HepG2 (cell line): ENCODE data around the gene ZNF593OS. TPM values are rescaled to one million over a fixed set of nuclear protein-coding genes. Genes with fewer than 3 reads are reported as not detected.

ENCODE experiments used
- CEBPG ChIP-seq: IDR thresholded peaks from 2 replicates; pipeline ENCODE4 v1.6.1; 2016
- KAT8 ChIP-seq: IDR thresholded peaks from 2 replicates; pipeline ENCODE4 v1.6.1; 2016; ENCODE audit warnings: missing genetic modification reagents, missing compliant biosample characterization
- KDM5A ChIP-seq: fragments of 200-600 bp; sonication (generic); IDR thresholded peaks from 2 replicates; pipeline ENCODE4 v1.7.0; 2018; ENCODE audit warnings: antibody characterized with exemption, mild to moderate bottlenecking, low read length, borderline replicate concordance
- MATR3 ChIP-seq: sonication (generic); formaldehyde crosslinking; IDR thresholded peaks from 2 replicates; pipeline ENCODE4 v1.4.0; 2020; ENCODE audit warnings: missing genetic modification reagents
- MEIS2 ChIP-seq: sonication (generic); formaldehyde crosslinking; IDR thresholded peaks from 2 replicates; pipeline ENCODE4 v1.9.0; 2021; ENCODE audit warnings: mild to moderate bottlenecking, missing genetic modification reagents
- NR2C2 ChIP-seq: sonication (generic); formaldehyde crosslinking; IDR thresholded peaks from 2 replicates; pipeline ENCODE4 v1.4.0; 2020; ENCODE audit warnings: missing genetic modification reagents, mild to moderate bottlenecking, moderate library complexity, borderline replicate concordance
- U2AF1 ChIP-seq: fragments of 200-400 bp; formaldehyde crosslinking; optimal IDR thresholded peaks from 2 replicates; pipeline ENCODE3; 2017; ENCODE audit warnings: mild to moderate bottlenecking, low read depth, low read length
- ZFP41 ChIP-seq: sonication (generic); formaldehyde crosslinking; IDR thresholded peaks from 2 replicates; pipeline ENCODE4 v1.4.0; 2020; ENCODE audit warnings: mild to moderate bottlenecking, missing genetic modification reagents, borderline replicate concordance
- ZNF232 ChIP-seq: sonication (generic); formaldehyde crosslinking; IDR thresholded peaks from 2 replicates; pipeline ENCODE4 v1.4.0; 2020; ENCODE audit warnings: missing genetic modification reagents, borderline replicate concordance
- ZNF432 ChIP-seq: sonication (generic); formaldehyde crosslinking; IDR thresholded peaks from 2 replicates; pipeline ENCODE4 v1.5.0; 2020; ENCODE audit warnings: missing genetic modification reagents, mild to moderate bottlenecking, borderline replicate concordance
- ZNF605 ChIP-seq: sonication (generic); formaldehyde crosslinking; IDR thresholded peaks from 2 replicates; pipeline ENCODE4 v1.8.0; 2022; ENCODE audit warnings: mild to moderate bottlenecking, missing genetic modification reagents
- ZNF652 ChIP-seq: IDR thresholded peaks from 2 replicates; pipeline ENCODE4 v1.6.1; 2016; ENCODE audit warnings: low read depth, borderline replicate concordance
- ZNF749 ChIP-seq: sonication (generic); formaldehyde crosslinking; IDR thresholded peaks from 2 replicates; pipeline ENCODE4 v1.8.0; 2022; ENCODE audit warnings: mild to moderate bottlenecking, missing genetic modification reagents, moderate library complexity, borderline replicate concordance
- ZNF782 ChIP-seq: sonication (generic); formaldehyde crosslinking; IDR thresholded peaks from 2 replicates; pipeline ENCODE4 v1.4.0; 2020; ENCODE audit warnings: missing genetic modification reagents, mild to moderate bottlenecking, borderline replicate concordance
- polyA plus RNA-seq, 8 experiments: library from polyadenylated mRNA; depleted of rRNA in 3 of 8; stranded (reverse) in 7 of 8; unstranded in 1 of 8; fragments of >200 nt; fragmentation: Illumina TruSeq in 4 of 8; extraction: Trizol in 4 of 8; gene quantifications; 2 replicates each; pipeline versions ENCODE4 v1.2.1 to v1.2.3, GENCODE V29; 2011 to 2016; ENCODE audit warnings: low read depth in 4 of 8, missing spikeins in 1 of 8, mixed read lengths in 1 of 8; ENCODE audit not compliant: insufficient read depth in 1 of 8
- total RNA-seq, 5 experiments: library from RNA; depleted of rRNA; stranded (reverse); fragments of >200 nt; fragmentation: Illumina TruSeq; extraction: Trizol; gene quantifications; 2 replicates each; pipeline ENCODE4 v1.2.3, GENCODE V29; 2016; ENCODE audit warnings: low read depth in 1 of 5
- TF ChIP-seq, protein P1 (sequence below): sonication (generic); formaldehyde crosslinking; IDR thresholded peaks from 2 replicates; pipeline ENCODE4 v1.5.0; 2020; ENCODE audit warnings: mild to moderate bottlenecking, missing genetic modification reagents, borderline replicate concordance
- TF ChIP-seq, protein P2 (sequence below): sonication (generic); formaldehyde crosslinking; IDR thresholded peaks from 2 replicates; pipeline ENCODE4 v1.5.1; 2020; ENCODE audit warnings: mild to moderate bottlenecking, missing genetic modification reagents, moderate library complexity

The ZNF593OS gene
- total and polyA plus RNA-seq, 2 of the 13 experiments (the other 11 are each of a cell fraction or from before 2014, with no cell fraction given): not detected

DNA sequence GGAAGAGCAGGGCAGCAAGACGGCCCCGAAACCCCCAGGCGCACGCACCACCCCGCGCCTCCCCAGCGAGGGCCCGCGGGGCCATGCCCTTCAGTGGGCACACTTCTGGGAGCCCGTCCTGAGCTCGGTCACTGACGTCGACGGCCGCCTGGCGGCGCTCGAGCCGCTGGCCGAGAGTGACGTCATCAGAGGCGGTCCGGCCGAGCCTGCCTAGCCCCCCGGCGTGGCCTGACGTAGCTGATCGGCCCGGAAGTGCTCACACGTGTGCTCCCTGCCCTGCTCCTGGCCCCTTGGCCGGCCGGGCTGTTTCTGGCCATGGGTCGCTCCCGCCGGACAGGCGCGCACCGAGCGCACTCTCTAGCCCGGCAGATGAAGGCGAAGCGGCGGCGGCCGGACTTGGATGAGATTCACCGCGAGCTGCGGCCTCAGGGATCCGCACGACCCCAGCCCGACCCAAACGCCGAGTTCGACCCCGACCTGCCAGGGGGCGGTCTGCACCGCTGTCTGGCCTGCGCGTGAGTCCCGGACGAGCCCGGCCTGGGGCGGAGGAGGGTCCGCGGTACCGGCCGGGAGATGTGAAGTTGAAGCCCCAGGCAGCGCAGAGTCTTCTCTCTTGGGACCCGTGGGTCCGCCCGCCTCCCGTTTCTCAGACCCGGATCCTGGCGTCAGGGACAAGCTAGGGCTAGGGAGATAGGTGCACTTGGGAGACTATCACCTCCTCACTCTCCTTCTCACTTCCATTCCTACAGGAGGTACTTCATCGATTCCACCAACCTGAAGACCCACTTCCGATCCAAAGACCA is 1.8 kb downstream of the ZNF593OS start, which contains the start of gene ZNF593 (continued):
- TF ChIP-seq, protein P1, sequence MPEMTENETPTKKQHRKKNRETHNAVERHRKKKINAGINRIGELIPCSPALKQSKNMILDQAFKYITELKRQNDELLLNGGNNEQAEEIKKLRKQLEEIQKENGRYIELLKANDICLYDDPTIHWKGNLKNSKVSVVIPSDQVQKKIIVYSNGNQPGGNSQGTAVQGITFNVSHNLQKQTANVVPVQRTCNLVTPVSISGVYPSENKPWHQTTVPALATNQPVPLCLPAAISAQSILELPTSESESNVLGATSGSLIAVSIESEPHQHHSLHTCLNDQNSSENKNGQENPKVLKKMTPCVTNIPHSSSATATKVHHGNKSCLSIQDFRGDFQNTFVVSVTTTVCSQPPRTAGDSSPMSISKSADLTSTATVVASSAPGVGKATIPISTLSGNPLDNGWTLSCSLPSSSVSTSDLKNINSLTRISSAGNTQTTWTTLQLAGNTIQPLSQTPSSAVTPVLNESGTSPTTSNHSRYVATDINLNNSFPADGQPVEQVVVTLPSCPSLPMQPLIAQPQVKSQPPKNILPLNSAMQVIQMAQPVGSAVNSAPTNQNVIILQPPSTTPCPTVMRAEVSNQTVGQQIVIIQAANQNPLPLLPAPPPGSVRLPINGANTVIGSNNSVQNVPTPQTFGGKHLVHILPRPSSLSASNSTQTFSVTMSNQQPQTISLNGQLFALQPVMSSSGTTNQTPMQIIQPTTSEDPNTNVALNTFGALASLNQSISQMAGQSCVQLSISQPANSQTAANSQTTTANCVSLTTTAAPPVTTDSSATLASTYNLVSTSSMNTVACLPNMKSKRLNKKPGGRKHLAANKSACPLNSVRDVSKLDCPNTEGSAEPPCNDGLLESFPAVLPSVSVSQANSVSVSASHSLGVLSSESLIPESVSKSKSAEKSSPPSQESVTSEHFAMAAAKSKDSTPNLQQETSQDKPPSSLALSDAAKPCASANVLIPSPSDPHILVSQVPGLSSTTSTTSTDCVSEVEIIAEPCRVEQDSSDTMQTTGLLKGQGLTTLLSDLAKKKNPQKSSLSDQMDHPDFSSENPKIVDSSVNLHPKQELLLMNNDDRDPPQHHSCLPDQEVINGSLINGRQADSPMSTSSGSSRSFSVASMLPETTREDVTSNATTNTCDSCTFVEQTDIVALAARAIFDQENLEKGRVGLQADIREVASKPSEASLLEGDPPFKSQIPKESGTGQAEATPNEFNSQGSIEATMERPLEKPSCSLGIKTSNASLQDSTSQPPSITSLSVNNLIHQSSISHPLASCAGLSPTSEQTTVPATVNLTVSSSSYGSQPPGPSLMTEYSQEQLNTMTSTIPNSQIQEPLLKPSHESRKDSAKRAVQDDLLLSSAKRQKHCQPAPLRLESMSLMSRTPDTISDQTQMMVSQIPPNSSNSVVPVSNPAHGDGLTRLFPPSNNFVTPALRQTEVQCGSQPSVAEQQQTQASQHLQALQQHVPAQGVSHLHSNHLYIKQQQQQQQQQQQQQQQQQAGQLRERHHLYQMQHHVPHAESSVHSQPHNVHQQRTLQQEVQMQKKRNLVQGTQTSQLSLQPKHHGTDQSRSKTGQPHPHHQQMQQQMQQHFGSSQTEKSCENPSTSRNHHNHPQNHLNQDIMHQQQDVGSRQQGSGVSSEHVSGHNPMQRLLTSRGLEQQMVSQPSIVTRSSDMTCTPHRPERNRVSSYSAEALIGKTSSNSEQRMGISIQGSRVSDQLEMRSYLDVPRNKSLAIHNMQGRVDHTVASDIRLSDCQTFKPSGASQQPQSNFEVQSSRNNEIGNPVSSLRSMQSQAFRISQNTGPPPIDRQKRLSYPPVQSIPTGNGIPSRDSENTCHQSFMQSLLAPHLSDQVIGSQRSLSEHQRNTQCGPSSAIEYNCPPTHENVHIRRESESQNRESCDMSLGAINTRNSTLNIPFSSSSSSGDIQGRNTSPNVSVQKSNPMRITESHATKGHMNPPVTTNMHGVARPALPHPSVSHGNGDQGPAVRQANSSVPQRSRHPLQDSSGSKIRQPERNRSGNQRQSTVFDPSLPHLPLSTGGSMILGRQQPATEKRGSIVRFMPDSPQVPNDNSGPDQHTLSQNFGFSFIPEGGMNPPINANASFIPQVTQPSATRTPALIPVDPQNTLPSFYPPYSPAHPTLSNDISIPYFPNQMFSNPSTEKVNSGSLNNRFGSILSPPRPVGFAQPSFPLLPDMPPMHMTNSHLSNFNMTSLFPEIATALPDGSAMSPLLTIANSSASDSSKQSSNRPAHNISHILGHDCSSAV: 0 out of 2 replicates have a peak, but pooled peaks have one; percentile 78
- TF ChIP-seq KDM5A: peak; percentile 62; the same call in 1 of the 2 replicates
- TF ChIP-seq, protein P2, sequence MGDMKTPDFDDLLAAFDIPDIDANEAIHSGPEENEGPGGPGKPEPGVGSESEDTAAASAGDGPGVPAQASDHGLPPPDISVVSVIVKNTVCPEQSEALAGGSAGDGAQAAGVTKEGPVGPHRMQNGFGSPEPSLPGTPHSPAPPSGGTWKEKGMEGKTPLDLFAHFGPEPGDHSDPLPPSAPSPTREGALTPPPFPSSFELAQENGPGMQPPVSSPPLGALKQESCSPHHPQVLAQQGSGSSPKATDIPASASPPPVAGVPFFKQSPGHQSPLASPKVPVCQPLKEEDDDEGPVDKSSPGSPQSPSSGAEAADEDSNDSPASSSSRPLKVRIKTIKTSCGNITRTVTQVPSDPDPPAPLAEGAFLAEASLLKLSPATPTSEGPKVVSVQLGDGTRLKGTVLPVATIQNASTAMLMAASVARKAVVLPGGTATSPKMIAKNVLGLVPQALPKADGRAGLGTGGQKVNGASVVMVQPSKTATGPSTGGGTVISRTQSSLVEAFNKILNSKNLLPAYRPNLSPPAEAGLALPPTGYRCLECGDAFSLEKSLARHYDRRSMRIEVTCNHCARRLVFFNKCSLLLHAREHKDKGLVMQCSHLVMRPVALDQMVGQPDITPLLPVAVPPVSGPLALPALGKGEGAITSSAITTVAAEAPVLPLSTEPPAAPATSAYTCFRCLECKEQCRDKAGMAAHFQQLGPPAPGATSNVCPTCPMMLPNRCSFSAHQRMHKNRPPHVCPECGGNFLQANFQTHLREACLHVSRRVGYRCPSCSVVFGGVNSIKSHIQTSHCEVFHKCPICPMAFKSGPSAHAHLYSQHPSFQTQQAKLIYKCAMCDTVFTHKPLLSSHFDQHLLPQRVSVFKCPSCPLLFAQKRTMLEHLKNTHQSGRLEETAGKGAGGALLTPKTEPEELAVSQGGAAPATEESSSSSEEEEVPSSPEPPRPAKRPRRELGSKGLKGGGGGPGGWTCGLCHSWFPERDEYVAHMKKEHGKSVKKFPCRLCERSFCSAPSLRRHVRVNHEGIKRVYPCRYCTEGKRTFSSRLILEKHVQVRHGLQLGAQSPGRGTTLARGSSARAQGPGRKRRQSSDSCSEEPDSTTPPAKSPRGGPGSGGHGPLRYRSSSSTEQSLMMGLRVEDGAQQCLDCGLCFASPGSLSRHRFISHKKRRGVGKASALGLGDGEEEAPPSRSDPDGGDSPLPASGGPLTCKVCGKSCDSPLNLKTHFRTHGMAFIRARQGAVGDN: peak; percentile 98
- no peak; the same call in 1 of the 2 replicates for TF ChIP-seq ZNF749
- peak; percentile 93 for TF ChIP-seq ZNF605 (CRISPR knock-in tag)
- peak; percentile 95 for TF ChIP-seq KAT8 (CRISPR knock-in tag)
- TF ChIP-seq ZNF652 (CRISPR knock-in tag): no peak
- TF ChIP-seq ZNF232: no peak; the same call in 1 of the 2 replicates
- no peak for TF ChIP-seq ZFP41 (CRISPR knock-in tag)
- peak; percentile 77; the same call in 1 of the 2 replicates for TF ChIP-seq MEIS2 (CRISPR knock-in tag)
- no peak for TF ChIP-seq MATR3
- TF ChIP-seq ZNF782: peak; percentile 87; the same call in 1 of the 2 replicates
- no peak for TF ChIP-seq U2AF1
- peak; percentile 97 for TF ChIP-seq NR2C2 (CRISPR knock-in tag)
- no peak for TF ChIP-seq ZNF432 (CRISPR knock-in tag)
- peak; percentile 60 for TF ChIP-seq CEBPG (CRISPR knock-in tag)
